ENCODE measurements around the gene TRAK1.

Gene TRAK1

DNA sequence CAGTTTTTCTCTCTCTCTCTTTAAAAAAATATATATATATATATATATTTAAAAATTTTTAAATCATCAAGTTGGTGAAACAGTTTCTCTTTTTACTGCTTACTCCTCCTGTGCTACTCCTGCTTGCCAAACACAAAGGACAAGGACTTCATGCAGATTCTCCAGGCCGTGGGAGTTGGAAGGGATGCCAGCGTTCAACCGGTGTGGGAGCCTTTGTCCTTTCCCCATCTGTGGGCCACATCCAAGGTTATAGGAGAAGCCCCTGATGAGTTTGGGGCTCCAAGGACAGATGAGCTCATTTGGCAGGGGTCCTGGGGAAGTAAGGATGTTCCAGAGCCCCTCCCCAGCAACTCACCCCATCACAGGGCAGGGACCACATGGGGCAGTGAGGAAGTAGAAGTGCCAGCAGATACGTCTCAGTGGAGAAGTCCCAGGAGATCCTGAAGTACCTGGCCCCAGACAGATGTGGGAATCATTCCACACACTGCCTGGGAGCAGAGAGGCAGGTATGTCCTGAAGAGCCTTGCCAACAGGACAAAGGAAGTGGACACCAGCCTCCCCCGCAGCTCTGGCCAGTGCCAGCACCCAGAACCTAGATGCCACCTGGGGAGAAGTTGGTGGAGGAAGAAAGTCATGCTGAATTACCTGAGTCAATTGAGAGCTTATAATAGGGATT, 138.2 kb downstream of the TRAK1 start:
- DNase-seq (ENCODE audit: low read depth in 1 of 2, low spot score in 1 of 2): no peak

DNA sequence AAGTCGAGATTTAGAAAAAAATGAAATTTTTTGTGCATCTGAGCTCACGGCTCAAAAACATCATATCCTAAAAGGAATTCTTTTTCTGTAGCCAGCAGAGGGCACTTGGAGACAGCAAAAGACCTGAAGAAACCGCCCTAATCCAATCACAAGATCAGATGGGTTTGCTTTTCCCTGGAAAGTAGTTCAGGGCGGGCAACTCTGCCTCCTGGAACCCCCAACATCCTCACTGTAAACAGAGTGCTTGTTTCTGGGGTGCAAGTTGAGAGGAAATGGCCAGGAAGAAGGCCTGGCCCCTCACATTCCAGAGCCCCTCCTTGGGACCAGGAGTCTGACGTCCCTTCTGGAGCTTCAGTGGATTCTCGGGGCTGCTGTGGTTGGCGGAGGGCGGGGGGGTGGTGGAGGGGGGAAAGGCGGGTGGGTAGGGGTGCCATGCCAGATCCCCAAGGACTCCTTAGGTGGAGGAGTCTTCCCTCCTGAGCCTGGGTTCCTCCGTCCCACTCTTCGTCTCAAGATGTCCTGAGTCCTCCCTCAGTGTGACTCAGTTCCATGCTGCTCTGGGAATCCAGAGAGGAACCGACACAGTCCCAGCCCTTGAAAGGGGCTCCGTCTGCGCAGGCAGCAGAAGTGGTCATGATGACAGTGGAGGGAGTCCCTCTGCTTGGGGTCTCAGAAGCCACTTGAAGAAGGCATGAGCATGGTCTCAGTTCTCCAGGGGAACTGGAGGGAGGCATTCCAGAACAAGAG, 139.0 kb downstream of the TRAK1 start:
- DNase-seq (ENCODE audit: low read depth in 1 of 2, low spot score in 1 of 2): no peak

DNA sequence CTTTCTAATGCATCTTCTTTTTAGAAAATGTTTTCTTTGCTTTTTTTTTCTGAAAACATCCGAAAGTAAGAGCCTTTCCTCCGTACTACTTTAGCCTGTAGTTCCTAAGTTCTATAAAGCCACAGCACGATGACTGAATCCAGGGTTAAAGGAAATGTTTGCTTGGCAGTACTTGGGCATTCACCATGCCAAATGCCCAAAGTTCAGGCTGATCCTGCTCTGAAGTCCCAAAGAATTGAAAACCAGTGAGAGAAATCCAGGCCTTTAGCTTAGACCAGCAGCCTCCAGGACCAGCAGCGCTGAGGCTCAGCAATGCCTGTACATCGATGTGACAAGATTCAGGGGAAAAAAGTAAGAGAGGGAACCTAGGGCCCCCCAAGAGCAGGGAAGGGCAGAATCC, 139.7 kb downstream of the TRAK1 start:
- no peak for DNase-seq (ENCODE audit: low read depth in 1 of 2, low spot score in 1 of 2)

DNA sequence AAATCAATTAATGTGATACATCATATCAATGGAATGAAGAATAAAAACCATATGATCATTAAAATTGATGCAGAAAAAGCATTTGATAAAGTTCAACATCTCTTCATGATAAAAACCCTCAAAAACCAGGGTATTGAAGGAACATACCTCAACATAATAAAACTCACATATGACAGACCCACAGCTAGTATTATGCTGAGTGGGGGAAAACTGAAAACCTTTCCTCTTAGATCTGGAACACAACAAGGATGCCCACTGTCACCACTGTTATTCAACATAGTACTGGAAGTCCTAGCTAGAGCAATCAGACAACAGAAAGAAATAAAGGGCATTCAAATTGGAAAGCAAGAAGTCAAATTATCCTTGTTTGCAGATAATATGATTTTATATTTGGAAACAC, 144.4 kb downstream of the TRAK1 start:
- no peak for DNase-seq (ENCODE audit: low read depth in 1 of 2, low spot score in 1 of 2)

DNA sequence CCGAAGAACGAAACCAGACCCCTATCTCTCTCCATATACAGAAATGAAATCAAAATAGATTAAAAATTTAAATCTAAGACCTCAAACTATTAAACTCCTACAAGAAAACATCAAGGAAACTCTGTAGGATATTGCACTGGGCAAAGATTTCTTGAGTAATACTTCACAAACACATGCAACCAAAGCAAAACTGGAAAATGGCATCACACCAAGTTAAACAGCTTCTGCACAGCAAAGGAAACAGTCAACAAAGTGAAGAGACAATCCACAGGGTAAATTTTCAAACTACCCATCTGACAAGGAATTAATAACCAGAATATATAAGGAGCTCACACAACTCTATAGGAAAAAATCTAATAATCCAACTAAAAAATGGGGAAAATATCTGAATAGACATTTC, 145.5 kb downstream of the TRAK1 start:
- DNase-seq (ENCODE audit: low read depth in 1 of 2, low spot score in 1 of 2): no peak

DNA sequence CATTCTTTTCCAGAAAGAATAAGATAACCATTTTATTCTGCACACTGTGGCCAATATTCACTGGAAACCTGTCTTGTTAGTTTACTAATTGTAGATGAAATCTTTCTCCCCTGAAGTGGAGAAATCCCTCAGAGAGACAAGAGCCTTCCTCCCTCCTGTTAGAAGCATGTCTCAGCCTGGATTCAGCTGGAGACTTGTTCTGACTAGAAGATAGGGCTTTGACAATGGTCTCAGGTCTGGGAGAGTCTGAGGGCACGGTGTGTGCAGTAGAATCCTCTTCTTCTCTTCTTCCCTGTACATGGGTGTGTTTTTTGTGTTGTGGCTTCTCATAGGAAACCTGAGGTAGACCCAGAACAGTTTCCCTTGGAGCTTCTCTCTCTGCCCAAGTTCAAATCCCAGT, 154.9 kb downstream of the TRAK1 start:
- no peak for DNase-seq (ENCODE audit: low read depth in 1 of 2, low spot score in 1 of 2)

DNA sequence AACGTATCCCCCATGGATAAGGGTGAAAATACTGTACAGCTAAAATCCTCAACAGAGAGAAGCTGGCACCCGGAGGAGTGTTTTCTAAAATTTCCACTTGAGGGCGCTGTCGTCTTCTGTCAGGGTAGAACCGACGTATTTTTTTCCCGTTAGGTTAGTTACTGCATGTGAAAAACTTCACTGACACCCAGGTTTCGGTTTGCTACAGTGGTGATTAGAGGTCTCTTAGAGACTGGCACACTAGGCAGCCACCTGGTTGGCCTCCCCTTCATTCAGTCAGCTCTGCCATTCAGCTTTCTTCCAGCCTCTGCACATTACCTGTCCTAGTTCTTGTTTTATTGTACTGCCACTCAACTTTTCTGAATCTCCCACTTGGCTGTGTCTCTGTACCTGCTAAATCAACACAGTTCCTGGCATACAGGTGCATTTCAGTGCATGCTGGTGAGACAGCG, 156.4 kb downstream of the TRAK1 start:
- DNase-seq (ENCODE audit: low read depth in 1 of 2, low spot score in 1 of 2): peak in 1 of 2 donors; percentile 32

DNA sequence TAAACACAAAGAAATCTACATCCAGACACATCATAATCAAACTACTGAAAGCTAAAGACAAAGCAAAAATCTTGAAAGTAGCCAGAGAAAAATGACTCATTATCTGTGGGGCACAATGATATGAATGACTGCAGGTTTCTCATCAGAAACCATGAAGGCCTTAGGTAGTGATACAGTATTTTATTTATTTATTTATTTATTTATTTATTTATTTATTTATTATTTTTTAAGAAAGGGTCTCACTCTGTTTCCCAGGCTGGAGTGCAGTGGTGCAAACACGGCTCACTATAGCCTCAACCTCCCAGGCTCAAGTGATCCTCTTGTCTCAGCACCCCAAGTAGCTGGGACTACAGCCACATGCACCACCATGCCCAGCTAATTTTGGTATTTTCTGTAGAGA, 159.6 kb downstream of the TRAK1 start:
- no peak for DNase-seq (ENCODE audit: low read depth in 1 of 2, low spot score in 1 of 2)

DNA sequence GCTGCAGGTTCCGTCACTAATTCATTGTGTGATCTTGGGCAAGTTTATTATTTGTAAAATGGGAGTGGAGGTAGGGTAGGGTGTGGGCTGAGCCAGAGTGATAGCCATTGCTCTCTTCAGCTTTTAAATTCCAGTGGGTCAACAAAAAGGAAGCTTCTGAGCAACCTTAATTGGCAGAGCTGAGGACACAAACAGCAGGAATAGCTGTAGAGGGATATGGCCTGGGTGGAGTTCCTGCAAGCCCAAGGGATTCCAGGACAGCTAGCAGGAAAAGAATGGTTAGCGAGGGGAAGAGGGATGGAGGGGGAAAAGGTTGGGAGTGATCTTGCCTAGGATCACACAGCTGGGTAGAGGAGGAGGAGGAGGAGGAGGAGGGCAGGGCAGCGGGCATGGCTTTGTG, 163.4 kb downstream of the TRAK1 start:
- DNase-seq (ENCODE audit: low read depth in 1 of 2, low spot score in 1 of 2): no peak

DNA sequence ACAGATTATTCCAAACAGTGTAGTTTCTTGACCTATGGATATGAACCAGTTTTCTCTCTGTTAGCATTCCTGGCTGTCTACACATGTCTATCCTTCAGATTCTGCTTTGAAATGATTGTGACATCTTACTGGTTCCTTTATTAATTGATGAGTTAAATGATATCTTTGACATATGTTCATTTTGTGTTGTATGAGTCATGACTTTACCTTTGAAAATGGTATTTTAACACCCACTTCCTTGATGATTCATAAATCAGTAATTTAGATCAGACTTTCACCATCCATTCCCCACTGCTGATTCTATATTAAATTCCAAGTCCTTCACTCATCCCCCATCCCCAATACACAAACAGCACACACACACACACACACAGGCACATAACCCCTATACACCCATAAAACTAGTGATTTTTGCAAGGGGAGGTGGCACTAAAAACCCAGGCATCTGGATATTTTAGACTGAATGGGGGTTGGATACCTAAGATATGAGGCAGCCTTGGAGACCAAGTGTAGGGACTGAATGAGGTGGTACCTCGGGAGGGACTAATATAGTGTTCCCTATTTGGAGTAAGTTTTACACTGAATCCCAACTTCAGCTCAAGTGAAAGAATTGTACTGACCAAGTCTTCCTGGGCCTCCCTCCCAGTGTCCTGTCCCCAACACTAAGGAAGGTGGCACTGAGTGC, 165.1 kb downstream of the TRAK1 start:
- DNase-seq (ENCODE audit: low read depth in 1 of 2, low spot score in 1 of 2): no peak

DNA sequence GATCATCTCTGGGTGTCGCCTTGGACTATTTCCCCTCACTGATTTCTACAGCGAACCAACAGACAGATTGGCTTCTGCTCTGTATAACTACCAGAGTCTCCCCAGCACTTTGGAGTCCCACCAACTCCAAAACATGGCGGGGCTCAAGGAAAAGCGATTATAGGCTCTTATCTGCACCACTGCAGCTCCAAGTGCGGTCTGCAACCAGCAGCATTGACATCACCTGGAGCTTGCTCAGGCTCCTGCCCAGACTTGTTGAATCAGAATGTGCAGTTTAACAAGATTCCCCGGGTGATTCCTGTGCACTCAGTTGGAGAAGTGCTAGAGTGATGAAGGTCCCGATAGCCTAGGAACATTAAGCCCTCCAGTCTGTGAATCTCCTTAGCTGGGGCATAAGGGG, 165.8 kb downstream of the TRAK1 start:
- no peak for DNase-seq (ENCODE audit: low read depth in 1 of 2, low spot score in 1 of 2)

DNA sequence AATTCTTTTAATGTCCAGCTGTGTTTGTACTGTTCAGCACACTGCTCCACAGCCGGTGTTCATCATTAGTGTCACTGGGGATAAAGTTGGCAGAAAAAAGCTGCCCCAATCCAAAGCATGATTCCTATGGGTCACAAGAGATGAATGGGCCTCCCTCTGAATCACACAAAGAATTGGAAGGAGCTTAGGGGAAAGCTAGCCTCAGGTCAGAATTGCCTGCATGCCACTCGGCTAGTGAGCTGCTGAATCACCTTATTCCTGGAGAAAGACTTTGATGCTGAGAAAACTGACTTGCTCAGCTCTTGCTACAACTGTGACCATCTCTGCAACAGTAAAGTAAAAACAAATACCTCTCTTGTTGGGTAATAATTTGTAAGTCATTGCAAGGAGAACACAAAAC, 171.4 kb downstream of the TRAK1 start:
- DNase-seq (ENCODE audit: low read depth in 1 of 2, low spot score in 1 of 2): no peak

DNA sequence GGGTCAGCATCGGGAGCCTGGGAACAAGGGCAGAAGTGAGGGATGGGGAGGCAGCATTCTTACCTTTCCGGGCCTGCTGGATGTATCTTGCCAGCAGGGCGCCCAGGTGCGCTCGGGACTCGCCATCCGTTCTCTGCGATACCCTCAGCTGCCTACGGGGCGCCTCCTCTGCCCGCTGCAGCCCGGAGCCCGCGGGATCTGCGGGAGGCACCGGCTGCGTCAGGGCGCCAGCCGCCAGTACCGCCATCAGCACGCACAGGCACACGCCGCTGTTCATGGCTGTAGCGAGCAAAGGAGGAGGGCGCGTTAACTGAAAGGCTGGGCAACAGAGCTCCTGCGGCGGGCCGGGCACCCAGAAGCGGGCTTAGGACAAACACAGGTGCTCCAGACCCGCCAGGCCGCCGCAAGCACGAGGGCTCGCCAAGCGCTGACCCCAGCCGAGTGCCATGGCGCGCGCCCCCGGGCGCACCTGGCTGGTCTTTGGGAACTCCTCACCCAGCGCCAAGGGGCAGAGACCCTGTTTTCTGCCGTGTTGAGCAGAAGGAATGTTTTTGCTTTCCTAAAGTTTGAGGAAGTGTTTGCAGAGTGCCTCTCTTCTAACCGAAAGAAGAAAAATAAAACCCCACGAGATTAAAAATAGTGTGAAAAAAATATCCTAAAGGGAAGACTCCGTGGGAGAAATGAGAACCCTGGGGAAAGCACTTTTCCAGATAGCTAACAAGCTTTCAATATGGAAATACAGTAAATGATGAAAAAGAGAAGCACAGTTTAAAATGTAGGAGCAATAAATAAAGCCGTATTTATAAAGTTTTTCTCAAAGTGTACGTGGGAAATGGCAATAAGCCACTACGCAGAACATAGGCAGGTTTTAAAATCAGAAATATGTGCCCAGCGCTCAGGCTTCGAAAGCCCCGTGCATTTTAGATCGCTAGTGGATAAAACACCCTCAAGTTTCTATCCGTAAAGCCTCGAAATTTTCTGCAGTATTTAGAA, 172.5 kb downstream of the TRAK1 start:
- no peak for DNase-seq (ENCODE audit: low read depth in 1 of 2, low spot score in 1 of 2)

DNA sequence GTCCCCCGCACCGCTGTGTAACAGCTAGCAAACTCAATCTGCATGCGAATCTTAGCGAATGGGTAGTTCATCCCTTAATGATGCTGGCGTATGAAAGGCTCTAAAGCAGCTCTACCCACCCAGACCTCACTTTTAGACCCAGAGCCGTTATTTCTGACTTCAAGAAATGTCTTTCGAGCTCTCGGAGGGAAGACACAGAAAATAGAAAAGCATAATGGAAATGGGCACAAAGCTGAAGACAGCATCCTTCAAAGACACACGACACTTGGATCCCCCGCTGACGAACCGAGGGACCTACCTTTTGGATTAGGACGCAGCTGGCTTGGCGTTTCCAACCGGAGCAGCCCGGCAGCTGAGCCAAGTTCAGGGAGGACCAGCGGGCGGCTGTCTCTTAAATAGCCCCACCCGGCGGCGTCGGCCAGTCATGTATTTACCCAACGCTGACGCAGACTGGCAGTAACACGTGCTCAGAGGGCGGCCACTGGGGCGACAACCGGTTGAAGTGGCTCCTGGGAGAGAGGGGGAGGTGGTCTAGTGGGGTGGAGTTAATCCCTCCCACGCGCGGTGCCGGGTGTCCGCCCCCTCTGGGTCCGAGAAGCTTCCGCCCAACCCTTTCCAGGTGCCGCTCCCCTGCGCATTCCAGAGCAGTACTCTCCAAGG, 173.4 kb downstream of the TRAK1 start:
- no peak for DNase-seq (ENCODE audit: low read depth in 1 of 2, low spot score in 1 of 2)

DNA sequence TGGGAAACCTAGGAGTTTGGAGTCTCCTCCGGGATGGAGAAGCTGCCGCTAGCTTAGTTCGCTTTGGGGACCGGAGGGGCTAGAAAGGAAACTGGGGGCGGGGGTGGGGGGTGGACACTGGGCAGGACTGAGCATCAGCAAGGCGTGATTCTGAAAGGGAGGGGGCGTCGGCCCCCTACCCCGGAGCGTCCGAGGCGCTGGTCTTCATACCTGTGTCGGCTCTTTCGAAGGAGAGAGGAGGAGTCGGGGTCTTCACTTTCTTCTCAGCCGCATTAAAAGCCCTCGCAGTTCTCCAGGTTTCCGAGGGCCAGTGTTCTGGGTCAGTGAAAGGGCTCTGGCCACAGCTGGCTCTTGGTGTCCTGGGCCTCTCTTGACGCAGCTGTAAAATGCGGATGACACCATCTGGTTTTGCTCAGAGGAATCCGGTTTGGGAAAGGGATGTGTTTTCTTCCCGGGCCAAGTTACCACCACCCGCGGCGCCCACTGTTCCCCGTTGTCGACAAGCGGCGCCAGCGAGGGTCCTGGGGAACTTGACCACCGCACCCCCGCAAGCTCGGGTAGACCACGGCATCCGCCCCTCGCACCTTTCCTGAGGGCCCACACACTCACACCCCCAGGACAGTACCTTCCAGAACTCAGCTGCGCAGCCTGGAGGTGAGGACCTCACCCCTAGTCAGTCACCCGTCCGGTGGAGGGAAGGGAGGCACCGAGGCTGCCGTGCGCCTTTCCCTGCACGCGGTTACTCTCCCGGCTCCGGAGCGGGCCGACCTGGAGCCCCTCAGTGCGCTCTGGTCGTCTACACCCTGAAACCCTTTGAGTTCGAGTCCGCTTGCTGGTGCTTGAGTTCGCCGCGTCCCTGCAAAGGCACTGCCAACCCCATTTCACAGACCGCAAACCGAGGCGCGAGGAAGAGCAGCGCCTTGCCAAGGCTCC, 174.2 kb downstream of the TRAK1 start:
- no peak for DNase-seq (ENCODE audit: low read depth in 1 of 2, low spot score in 1 of 2)

DNA sequence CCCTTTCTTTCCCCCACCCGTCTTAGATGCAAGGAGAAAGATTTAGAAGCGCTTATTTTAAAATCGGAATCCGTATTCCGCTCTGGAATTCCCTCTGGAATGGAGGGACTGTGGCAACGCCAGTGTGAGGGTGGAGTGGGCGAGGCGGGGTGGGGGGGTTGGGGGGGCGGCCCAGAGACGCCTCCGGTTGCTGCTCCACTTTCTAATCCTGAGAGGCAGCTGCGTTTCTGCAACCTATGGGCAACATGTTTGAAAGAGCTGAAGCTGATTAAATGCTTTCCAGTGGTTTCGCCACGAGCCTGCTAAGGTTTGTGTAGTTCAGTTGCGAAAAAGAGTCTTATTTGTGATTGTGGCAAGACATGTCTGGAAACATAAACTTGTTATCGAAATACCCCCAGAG, 174.9 kb downstream of the TRAK1 start, which contains the start of gene CCK:
Gene CCK (minus strand): TSS at position 101 of the 400 bp plus-strand sequence. CDS start 2,555 bp downstream, outside the sequence.
- no peak for DNase-seq (ENCODE audit: low read depth in 1 of 2, low spot score in 1 of 2)

DNA sequence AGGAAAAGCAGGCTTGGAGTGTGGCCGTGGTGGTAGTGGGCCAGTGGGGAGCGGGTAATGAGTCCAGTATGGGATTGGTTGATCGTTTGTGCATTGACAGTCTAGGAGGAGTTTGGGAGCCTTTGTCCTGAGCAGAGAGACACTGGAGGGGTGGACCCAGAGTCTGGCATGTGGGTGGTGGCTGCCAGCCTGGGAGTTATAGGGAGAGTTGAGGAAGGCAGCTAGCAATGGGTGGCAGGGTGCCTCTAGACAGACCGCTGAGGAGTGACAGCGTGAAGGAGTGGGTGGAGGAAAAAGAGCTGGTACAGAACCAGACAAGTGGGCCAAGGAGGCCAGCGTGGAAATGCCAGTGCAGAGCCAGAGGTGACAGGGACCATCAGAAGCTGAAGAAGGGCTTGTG, 176.7 kb downstream of the TRAK1 start:
- no peak for DNase-seq (ENCODE audit: low read depth in 1 of 2, low spot score in 1 of 2)

DNA sequence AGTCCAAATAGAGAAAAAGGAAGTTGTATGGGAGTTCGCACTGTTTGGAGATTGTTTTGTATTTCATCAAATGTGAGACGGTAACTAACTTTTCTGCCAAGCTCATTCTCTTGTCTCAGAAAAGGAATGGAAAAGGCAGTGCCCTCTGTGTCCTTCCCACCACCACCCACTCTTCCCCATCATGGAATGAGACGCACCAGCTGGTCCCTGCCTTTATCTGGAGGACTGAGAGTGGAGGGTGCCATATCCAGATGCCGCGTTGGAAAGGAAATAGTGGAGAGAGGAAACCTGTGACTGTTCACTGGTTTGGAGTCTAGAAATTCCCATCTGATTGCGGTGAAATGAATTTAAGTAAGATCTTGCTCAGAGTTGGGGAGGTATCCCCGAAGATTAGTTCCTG, 178.5 kb downstream of the TRAK1 start:
- DNase-seq (ENCODE audit: low read depth in 1 of 2, low spot score in 1 of 2): no peak

DNA sequence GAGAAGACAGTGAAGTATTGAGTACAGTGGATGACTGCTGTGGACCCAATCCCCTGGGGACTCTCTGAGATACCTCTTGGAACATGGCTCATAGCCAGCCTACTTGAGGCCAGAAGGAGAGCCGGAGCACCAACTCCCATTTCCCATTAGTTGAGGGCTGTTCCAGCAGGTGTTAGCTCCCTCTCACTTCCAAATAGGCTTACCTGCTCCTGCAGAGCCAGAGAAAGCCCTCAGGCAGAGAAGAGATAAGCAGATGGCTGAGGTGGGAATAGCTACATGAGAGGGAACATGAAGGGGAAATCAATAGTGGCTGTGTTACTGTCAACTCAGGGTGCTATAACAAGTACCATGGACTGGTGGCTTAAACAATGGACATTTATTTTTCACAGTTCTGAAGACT, 179.4 kb downstream of the TRAK1 start:
- no peak for DNase-seq (ENCODE audit: low read depth in 1 of 2, low spot score in 1 of 2)
